Measurements from ENCODE around the gene PNLIPRP3.

PNLIPRP3 gene

DNA sequence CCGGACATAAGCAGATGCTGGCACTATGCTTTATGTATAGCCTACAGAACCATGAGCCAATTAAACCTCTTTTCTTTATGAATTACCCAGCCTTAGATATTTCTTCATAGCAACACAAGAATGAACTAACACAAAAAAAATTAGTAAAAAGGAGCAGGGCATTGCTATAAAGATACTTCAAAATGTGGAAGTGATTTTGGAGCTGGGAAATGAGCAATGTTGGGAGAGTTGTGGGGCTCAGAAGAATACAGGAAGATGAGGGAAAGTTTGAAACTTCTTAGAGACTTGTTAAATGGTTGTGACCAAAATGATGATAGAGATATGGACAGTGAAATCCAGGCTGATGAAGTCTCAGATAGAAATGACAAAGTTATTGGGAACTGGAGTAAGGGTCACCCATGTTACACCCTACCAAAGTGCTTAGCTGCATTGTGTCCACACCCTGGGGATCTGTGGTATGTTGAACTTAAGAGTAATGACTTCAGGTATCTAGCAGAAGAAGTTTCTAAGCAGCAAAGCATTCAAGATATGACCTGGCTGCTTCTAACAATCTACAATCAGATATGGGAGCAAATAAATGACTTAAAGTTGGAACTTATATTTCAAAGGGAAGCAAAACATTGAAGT is 24.2 kb downstream of the PNLIPRP3 start:
- no peak for TF ChIP-seq EZH2phosphoT487 (IDR thresholded peaks at IDR 0.05; ENCODE audit: borderline replicate concordance)
- TF ChIP-seq, protein P1, sequence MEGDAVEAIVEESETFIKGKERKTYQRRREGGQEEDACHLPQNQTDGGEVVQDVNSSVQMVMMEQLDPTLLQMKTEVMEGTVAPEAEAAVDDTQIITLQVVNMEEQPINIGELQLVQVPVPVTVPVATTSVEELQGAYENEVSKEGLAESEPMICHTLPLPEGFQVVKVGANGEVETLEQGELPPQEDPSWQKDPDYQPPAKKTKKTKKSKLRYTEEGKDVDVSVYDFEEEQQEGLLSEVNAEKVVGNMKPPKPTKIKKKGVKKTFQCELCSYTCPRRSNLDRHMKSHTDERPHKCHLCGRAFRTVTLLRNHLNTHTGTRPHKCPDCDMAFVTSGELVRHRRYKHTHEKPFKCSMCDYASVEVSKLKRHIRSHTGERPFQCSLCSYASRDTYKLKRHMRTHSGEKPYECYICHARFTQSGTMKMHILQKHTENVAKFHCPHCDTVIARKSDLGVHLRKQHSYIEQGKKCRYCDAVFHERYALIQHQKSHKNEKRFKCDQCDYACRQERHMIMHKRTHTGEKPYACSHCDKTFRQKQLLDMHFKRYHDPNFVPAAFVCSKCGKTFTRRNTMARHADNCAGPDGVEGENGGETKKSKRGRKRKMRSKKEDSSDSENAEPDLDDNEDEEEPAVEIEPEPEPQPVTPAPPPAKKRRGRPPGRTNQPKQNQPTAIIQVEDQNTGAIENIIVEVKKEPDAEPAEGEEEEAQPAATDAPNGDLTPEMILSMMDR (conservative IDR thresholded peaks at IDR 0.05; ENCODE audit: low read length) = no peak
- Histone ChIP-seq H3K27me3 (ENCODE audit: insufficient read depth, low read length, poor library complexity, severe bottlenecking) (no peaks in the 10 kb centered on the region), H3F3A (ENCODE audit: low read depth) (no peaks in the 10 kb centered on the region), H3K4me2 (ENCODE audit: low read depth, low read length, poor library complexity, severe bottlenecking) (no peak overlapping the region), H3K79me2 (ENCODE audit: insufficient read depth, low read length) (no peaks in the 10 kb centered on the region), H3K9ac (ENCODE audit: low read depth, low read length, poor library complexity, severe bottlenecking) (no peak overlapping the region), H3K9me3 (ENCODE audit: insufficient read depth, low read depth, low read length) (no peaks in the 10 kb centered on the region), H3K4me3 (ENCODE audit: low read length, poor library complexity, severe bottlenecking) (no peak overlapping the region), H2AFZ (ENCODE audit: low read length) (no peak overlapping the region), H3K4me1 (ENCODE audit: insufficient read depth, low read length, poor library complexity, severe bottlenecking) (no peaks in the 10 kb centered on the region), H4K20me1 (ENCODE audit: insufficient read depth, low read length, poor library complexity, severe bottlenecking) (no peaks in the 10 kb centered on the region), H3K9me2 (replicated peaks; ENCODE audit: low read depth, low read length) (no peaks in the 10 kb centered on the region), H3K36me3 (ENCODE audit: insufficient read depth, low read length) (no peaks in the 10 kb centered on the region)

DNA sequence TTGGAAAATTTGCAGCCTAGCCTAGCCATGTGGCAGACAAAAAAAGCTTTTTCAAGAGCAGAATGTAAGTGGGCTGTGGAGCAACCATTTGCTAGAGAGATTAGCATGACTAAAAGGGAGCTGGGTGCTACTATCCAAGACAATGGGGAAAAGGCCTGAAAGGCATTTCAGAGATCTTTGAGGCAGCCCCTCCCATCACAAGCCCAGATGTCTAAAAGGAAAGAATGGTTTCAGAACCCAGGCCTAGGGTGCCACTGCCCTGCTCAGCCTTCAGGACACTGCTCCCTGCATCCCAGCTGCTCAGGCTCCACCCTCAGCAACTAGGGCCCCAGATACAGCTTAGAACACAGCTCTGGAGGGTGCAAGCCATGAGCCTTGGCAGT is 24.7 kb downstream of the PNLIPRP3 start:
- H3K4me2 ChIP-seq (ENCODE audit: low read depth, low read length, poor library complexity, severe bottlenecking) = no peak overlapping the region
- no peaks in the 10 kb centered on the region for H3K9me2 ChIP-seq (replicated peaks; ENCODE audit: low read depth, low read length)
- H3K79me2 ChIP-seq (ENCODE audit: insufficient read depth, low read length) = no peaks in the 10 kb centered on the region
- H3K4me3 ChIP-seq (ENCODE audit: low read length, poor library complexity, severe bottlenecking) = no peak overlapping the region
- H2AFZ ChIP-seq (ENCODE audit: low read length) = no peak overlapping the region
- TF ChIP-seq, protein P1 (conservative IDR thresholded peaks at IDR 0.05; ENCODE audit: low read length) = no peak
- TF ChIP-seq EZH2phosphoT487 (IDR thresholded peaks at IDR 0.05; ENCODE audit: borderline replicate concordance) = no peak
- H3F3A ChIP-seq (ENCODE audit: low read depth) = no peaks in the 10 kb centered on the region
- H3K9me3 ChIP-seq (ENCODE audit: insufficient read depth, low read depth, low read length) = no peaks in the 10 kb centered on the region
- H3K4me1 ChIP-seq (ENCODE audit: insufficient read depth, low read length, poor library complexity, severe bottlenecking) = no peaks in the 10 kb centered on the region
- H4K20me1 ChIP-seq (ENCODE audit: insufficient read depth, low read length, poor library complexity, severe bottlenecking) = no peaks in the 10 kb centered on the region
- no peaks in the 10 kb centered on the region for H3K36me3 ChIP-seq (ENCODE audit: insufficient read depth, low read length)
- no peak overlapping the region for H3K9ac ChIP-seq (ENCODE audit: low read depth, low read length, poor library complexity, severe bottlenecking)
- H3K27me3 ChIP-seq (ENCODE audit: insufficient read depth, low read length, poor library complexity, severe bottlenecking) = no peaks in the 10 kb centered on the region

DNA sequence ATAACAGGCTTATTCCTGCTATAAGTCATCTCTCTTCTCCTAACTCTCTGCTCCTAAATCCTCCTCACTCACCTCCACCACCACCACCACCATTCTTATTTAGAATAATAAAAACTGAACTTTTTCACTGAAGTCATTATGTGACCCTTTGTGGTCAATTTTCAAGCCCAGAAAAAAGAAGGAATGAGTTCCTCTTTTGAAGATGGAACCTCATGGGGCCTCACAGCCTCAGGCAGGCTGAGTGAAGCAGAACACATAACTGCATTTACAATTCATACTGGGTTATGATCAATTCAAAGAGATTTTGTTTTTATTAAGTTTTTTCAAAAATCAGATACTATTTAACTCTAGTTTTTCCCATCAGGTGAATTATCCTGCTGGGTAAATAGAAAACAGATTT is 29.8 kb downstream of the PNLIPRP3 start:
- Histone ChIP-seq H3K9me2 (replicated peaks; ENCODE audit: low read depth, low read length) (no peaks in the 10 kb centered on the region), H3K27me3 (ENCODE audit: insufficient read depth, low read length, poor library complexity, severe bottlenecking) (no peaks in the 10 kb centered on the region), H4K20me1 (ENCODE audit: insufficient read depth, low read length, poor library complexity, severe bottlenecking) (no peaks in the 10 kb centered on the region), H3K36me3 (ENCODE audit: insufficient read depth, low read length) (no peaks in the 10 kb centered on the region), H3K79me2 (ENCODE audit: insufficient read depth, low read length) (no peaks in the 10 kb centered on the region), H3F3A (ENCODE audit: low read depth) (no peaks in the 10 kb centered on the region), H2AFZ (ENCODE audit: low read length) (no peak overlapping the region), H3K4me1 (ENCODE audit: insufficient read depth, low read length, poor library complexity, severe bottlenecking) (no peaks in the 10 kb centered on the region), H3K4me3 (ENCODE audit: low read length, poor library complexity, severe bottlenecking) (no peak overlapping the region), H3K4me2 (ENCODE audit: low read depth, low read length, poor library complexity, severe bottlenecking) (no peak overlapping the region), H3K9me3 (ENCODE audit: insufficient read depth, low read depth, low read length) (no peaks in the 10 kb centered on the region), H3K9ac (ENCODE audit: low read depth, low read length, poor library complexity, severe bottlenecking) (no peak overlapping the region)
- TF ChIP-seq EZH2phosphoT487 (IDR thresholded peaks at IDR 0.05; ENCODE audit: borderline replicate concordance) = no peak
- TF ChIP-seq, protein P1 (conservative IDR thresholded peaks at IDR 0.05; ENCODE audit: low read length) = no peak
